Measurements from ENCODE around the gene NAA10.

Gene NAA10

GRCh38 chrX:153926858-153927671 is 7.8 kb downstream of the NAA10 start:
- peak; percentile 23 for DNase-seq

DNA sequence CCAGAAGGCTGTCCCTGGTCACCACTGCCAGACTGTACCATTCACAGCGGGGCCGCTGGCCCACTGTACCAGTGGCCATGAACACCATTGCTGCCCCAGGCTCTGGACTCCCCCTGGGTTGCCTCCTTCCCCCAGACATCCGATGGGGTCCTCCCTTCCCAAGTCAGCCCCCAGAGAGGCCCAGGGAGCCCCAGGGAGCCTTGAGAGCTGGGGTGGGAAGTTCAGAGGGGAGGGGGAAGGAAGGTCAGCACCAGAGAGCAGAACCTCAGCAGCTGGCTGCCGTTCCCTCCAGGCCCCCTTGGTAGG is 8.3 kb downstream of the NAA10 start:
- DNase-seq: no peak

GRCh38 chrX:153925739-153926551 is 8.9 kb downstream of the NAA10 start, which contains the start of gene ARHGAP4:
Gene ARHGAP4 (minus strand): TSS chrX:153926264. CDS start chrX:153926202, 62 bp downstream.
- DNase-seq: peak; percentile 32

DNA sequence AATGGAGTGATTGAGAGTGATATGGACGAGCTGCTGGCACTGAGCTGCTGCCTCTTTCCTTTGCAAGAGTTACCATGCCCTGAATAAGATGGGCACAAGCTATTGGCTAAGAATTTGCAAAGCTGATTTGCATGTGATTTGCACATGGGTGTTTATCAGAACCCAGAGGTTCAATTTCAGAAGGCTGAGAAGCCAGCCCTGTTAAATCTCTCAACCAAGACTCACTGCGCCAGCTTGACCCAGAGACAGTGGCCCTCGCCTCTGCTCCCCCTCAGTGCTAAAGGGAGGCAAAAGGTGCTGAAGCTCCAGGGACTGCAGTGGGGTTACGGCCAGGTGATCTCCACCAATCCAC is 9.5 kb downstream of the NAA10 start:
- no peak for DNase-seq

- no peak for DNase-seq
Measured at GRCh38 chrX:153924149-153924861, 10.5 kb downstream of the NAA10 start.

DNA sequence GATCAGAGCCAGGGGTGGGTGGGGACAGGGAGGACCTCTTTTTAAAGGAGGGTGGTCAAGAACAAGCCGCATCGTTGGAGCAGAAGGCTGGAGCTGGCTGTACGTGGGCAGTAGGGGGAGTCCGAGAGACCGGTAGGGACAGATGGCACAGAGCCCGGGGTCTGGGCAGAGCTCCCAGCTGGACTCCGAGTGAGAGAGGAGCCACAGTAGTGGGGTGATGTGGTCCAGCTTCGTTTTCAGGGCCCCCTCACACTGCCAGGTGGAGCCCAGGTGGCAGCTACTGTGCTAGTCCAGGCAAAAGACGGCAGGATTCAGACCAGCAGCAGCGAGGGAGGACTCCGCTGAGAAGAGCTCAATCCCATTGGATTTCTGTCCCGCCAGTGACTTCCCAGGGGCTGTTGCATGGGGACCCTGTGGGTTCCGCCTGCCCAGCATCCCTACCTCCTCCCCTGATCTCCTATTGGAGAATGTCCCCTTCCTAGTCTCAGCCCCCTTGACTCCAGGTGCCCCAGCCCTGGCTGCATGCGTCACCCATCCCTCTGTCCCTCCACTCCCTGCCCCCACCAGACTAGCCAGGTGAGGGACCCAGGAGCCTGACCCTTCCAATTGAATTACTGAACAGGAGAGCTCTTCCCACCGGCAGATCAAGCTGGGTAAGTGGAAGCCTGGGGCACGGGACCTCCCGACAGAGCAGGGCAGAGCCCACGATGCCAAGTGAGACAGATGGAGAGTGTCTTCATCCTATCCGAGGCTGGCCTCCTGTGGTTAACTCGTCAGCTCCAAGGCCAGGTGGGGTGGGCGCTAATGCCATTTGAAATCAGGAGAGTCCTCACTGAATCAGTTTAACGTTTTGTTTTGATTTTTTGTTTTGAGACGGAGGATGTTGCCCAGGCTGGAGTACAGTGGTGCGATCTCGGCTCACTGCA is 11.6 kb downstream of the NAA10 start:
- DNase-seq: no peak

DNA sequence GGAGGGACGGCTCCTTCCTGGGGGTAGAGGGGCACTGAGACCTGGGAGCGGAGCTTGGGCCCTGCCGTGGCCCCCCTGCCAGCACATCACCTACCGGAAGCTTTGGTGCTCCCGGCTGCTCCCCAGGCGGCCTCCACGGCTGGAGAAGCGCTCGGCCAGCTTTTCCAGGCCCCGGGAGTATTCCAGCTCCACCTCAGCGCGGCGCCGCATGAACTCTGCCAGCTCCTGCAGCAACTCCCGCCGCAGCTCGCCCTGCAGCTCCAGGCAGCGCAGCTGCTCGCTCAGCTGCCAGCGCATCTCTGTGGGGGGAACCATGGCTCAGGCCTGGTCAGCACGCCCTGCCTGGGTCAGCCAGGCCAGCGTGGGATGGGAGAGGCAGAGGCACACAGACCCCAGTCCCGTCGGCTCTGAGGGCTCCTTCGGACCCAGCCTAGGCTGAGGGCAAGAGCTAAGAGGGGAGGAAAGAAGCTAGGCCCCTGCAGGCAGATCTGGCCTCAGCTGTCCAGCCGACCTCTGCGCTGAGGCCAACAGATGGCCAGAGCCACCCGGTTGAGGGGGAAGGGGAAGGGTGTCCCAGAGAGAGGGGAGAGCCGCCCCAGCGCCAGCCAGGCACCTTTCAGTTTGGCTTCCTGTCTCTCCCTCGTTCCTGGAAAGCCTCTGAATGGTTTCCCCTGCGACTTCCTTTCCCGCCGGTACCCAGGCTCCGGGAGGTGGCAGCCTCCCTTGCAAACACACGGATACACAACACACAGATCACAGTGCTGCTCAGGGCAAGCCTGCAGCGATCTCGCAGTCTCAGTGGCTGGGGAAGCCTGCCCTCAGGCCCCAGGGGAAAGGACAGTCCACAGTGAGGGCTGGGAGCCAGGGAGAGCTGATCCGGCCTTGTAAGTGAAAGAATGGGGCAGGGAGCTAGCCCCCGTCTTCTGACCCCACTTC is 13.1 kb downstream of the NAA10 start:
- DNase-seq: no peak

DNA sequence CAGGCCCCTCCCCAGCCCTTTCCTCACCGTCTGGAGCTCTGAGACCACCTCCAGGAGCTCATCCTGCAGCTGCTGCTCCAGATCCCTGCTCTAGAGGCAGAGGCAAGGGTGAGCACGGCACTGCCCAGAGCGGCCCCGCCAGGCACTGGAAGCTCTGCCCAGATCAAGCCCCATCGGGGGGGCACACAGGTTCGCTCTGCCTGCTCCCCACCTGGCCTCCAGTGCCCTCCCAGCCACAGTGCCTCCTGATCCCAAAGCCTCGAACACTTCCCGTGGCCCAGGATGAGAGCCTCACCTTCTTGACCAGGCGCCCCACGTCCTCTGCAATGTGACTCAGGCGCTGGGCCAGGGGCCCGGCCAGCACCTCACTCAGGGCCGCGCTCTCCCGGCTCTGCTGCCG is 13.8 kb downstream of the NAA10 start:
- DNase-seq: no peak

DNA sequence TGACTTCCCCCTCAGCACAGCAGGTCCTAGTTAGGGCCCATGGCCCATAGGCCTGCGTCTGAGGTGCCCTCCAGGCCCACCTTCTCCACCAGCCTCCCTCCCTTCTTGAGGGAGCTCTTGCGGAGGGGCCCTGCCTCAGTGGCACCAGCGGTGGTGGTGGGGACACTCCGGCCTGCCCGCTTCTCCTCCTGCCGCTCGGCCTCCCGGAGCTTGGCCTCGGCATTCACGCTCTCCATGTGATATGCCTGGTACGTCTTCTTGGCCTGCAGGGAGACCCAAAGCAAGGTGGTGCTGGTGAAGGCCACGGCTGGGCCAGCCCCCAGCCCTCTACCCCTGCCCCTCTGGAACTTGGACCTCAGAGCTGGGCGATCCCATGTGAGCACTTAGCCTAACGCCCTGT is 14.3 kb downstream of the NAA10 start:
- DNase-seq: no peak

DNA sequence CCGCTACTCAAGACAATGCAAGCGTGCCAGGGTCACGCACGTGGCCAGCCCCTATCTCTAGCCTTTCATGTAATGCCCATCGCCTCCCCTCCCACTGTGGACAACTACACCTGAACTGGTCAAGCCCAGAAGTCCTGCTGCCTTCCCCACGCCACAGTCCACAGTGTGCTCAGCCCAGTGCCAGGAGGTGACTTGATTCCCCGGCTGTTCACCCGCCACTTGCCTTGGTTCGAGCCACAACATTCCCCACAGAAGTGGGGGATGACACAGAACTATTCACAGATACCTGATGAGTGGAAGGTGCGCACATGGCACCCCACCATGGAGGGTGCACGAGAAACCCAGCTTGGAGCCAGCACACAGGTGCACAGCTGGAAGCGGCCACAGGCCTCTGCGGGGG is 15.6 kb downstream of the NAA10 start:
- DNase-seq: no peak

GRCh38 chrX:153917869-153918268 is 17.0 kb downstream of the NAA10 start:
- no peak for DNase-seq

GRCh38 chrX:153913701-153914100 is 21.1 kb downstream of the NAA10 start:
- no peak for DNase-seq

DNA sequence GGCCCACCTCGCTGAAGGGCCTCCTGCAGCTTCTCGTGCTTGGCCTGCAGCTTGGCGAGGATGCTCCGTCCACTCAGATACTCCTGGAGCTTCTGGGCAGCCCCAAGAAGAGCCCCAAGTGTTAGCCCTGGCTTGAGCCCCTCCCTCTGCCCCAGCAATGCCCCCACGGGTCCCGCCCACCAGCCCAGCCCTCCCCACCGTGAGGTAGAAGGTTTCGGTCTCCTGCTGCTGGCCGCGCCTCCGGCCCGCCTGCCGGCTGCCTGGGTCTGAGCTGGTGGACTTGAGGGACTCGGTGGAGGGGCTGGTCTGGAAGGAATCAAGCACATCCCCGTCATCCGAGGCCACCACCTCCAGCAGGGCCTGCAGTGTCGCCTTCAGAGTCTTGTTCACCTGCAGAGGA is 21.6 kb downstream of the NAA10 start:
- no peak for DNase-seq

DNA sequence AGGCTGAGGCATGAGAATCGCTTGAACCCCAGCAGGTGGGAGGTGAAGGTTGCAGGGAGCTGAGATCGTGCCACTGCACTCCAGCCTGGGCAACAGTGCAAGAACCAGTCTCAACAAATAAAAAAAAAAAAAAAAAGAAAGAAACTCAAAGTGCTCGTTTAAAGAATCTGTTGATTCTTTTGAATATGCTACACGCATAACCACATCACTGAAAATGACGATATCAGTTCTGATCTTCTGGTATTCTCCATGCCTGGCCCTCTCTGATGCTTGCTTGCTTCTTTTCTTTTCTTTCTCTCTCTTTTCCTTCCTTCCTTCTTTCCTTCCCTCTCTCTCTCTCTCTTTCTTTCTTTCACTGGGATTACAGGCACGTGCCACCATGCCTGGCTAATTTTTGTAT is 23.0 kb downstream of the NAA10 start:
- no peak for DNase-seq

DNA sequence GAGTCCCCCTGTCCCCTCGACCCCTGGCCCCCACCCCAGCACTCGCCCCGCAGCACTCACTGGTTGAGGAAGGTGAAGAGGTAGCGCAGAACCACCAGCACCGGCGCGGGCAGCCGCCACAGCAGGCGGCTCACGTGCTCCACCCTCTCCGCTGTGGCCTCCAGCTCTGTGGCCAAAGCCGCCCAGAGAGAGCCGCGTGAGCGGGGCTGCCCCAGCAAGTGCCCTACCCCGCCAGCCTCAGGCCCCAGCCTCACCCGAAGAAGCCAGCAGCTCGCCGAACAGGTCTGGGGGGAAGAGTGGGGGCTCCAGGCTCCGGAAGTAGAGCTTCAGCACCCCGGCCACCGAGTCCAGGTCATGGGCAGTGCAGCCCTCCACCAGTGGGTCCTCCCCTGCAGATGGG is 24.4 kb downstream of the NAA10 start:
- DNase-seq: no peak

DNA sequence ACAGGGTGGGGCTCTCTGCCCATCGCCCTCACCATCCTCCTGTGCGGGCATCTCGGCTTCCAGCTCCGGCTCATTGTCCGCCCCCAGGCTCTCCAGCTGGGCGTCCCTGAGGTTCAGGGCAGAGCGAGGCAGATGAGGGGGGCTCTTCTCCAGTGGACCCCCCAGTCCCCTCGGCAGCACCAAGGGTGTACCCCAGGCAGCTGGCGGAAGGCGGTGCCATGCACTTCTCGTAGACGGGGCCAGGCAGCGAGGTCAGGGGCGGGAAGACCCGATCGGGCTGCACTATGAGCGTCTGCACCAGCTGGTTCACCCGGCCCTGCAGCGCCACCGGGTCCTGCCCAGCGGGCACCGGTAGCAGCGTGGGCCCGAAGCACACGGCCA is 24.9 kb downstream of the NAA10 start:
- no peak for DNase-seq

- DNase-seq: no peak
Measured at GRCh38 chrX:153909024-153909979, 25.5 kb downstream of the NAA10 start.

DNA sequence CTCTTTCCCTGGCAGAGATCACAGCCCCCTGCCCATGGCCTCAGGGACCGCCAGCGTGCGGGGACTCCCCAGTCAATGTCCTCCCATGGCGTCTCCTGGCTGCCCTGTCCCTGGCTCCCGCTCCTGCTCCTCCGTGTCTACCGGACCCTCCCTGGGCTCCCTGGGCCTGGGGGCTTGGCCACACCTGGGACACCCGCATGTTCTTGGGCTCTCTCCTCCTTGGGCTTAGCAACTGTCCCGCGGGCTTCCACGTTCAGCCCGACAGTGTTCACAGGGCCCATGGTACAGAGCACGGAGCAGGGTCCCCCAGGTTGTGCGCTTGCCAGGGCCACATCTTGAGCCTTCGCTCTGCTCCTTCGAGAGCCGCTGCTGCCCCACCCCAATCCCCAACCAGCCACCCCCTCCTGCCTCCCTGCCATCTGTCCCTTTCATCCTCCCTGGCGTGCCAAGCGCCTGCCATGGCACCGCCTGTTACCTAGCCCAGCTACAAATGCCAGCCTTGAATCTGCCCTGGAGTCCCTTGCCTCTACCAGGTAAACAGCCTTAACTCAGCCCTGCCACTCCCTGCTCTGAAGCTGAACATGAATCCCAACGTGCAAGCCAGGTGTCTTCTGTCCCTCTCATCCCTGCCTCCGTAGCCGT is 26.5 kb downstream of the NAA10 start:
- DNase-seq: no peak

GRCh38 chrX:153907456-153907855 is 27.4 kb downstream of the NAA10 start:
- no peak for DNase-seq
